Esophagus squamous epithelium (tissue), 5 donors: ENCODE measurements around the gene LIPH. TPM values are rescaled to one million over a fixed set of nuclear protein-coding genes. Genes with fewer than 3 reads are reported as not detected.

Experiments used
- DNase-seq: peaks from one replicate; lab custom pipeline; 2025; lab: John Stamatoyannopoulos, UW
- H3K27ac ChIP-seq, 4 donors: fragments of 200-600 bp; sonication (generic); one replicate each; pipeline ENCODE4 v1.5.1; 2016 to 2019; ENCODE audit warnings: mild to moderate bottlenecking in 1 of 4
- H3K27me3 ChIP-seq, 4 donors: fragments of 200-600 bp; sonication (generic); 1 replicate in 3 of 4; 2 replicates in 1 of 4; pipeline versions ENCODE4 v1.5.1 to v1.6.0; 2017 to 2021; ENCODE audit warnings: antibody characterized with exemption in 1 of 4
- H3K36me3 ChIP-seq, 3 donors: fragments of 200-600 bp; sonication (generic); one replicate each; pipeline ENCODE4 v1.5.1; 2016 to 2019
- H3K4me1 ChIP-seq, 3 donors: fragments of 200-600 bp; sonication (generic); one replicate each; pipeline ENCODE4 v1.5.1; 2017 to 2019
- H3K4me3 ChIP-seq, 4 donors: fragments of 200-600 bp; sonication (generic); 1 replicate in 3 of 4; 2 replicates in 1 of 4; pipeline ENCODE4 v1.5.1; 2016 to 2019; ENCODE audit warnings: mild to moderate bottlenecking in 2 of 4, moderate library complexity in 1 of 4
- H3K9me3 ChIP-seq, 3 donors: fragments of 200-600 bp; sonication (generic); one replicate each; pipeline ENCODE4 v1.5.1; 2016 to 2019
- CTCF ChIP-seq, 6 experiments: fragments of 450-650 bp in 4 of 6; fragments of 200-600 bp in 2 of 6; sonication (generic) in 2 of 6; IDR thresholded peaks; one replicate each; pipeline ENCODE4 v1.5.1; 2016 to 2019; ENCODE audit warnings: antibody characterized with exemption in 6 of 6, mild to moderate bottlenecking in 4 of 6, moderate library complexity in 4 of 6
- POLR2A ChIP-seq, 4 donors: fragments of 450-650 bp; IDR thresholded peaks; one replicate each; pipeline ENCODE4 v1.6.1; 2017; ENCODE audit warnings: antibody characterized with exemption in 4 of 4, mild to moderate bottlenecking in 4 of 4, moderate library complexity in 3 of 4
- WGBS, 2 donors: methylation state at CpG; one replicate each; pipeline ENCODE4 v1.1.5; 2018; 5-methylcytosine and 5-hydroxymethylcytosine counted together
- intact Hi-C: fragments of 100-400 bp; cut with DNase I; formaldehyde crosslinking; loops from one replicate; pipeline ENCODE4 v1.15.0; 2022
- total RNA-seq, 4 donors: library from RNA; depleted of rRNA; stranded (reverse); fragments of >200 nt; gene quantifications; one replicate each; pipeline ENCODE4 v1.1.0, GENCODE V29; 2016
- donor health status: DM: yes; HTN: yes; CAD: no.

LIPH gene
- total RNA-seq, 4 donors from 2014 or later = 5.7 to 11.3 (median 10.8) TPM

GRCh38 chr3:185460719-185461350, 91.6 kb downstream of the LIPH start:
- Histone ChIP-seq H3K9me3 (no peaks in the 10 kb centered on the region), H3K27me3 (no peaks in the 10 kb centered on the region), H3K36me3 (peaks cover 0 to 29% (median 0%) of the 10 kb centered on the region in 3 donors), H3K4me1 (no peaks in the 10 kb centered on the region), H3K27ac (no peak overlapping the region), H3K4me3 (no peak overlapping the region)
- DNase-seq = no peak
- intact Hi-C loops = no loop called here
- TF ChIP-seq POLR2A (IDR thresholded peaks at IDR 0.05) (no peak), CTCF (IDR thresholded peaks at IDR 0.05) (peak in 3 of 6 experiments; percentile 19 to 58 (median 39))
- WGBS, 2 donors = 70 to 74% methylated on average over 6 of the region's 6 CpGs

GRCh38 chr3:185460309-185460708, 92.1 kb downstream of the LIPH start:
- H3K4me1 ChIP-seq = no peaks in the 10 kb centered on the region
- no peaks in the 10 kb centered on the region for H3K9me3 ChIP-seq
- no peak overlapping the region for H3K4me3 ChIP-seq
- H3K27me3 ChIP-seq = no peaks in the 10 kb centered on the region
- H3K27ac ChIP-seq = no peak overlapping the region
- intact Hi-C loops = no loop called here
- DNase-seq = no peak
- WGBS, 2 donors = 68 to 70% methylated on average over 5 of the region's 5 CpGs
- H3K36me3 ChIP-seq = peaks cover 0 to 23% (median 0%) of the 10 kb centered on the region in 3 donors
- TF ChIP-seq CTCF (IDR thresholded peaks at IDR 0.05) (no peak), POLR2A (IDR thresholded peaks at IDR 0.05) (no peak)

- intact Hi-C loops = no loop called here
- Histone ChIP-seq H3K9me3 (no peaks in the 10 kb centered on the region), H3K4me3 (no peak overlapping the region), H3K27ac (no peak overlapping the region), H3K36me3 (peaks cover 0 to 8% (median 0%) of the 10 kb centered on the region in 3 donors), H3K4me1 (no peaks in the 10 kb centered on the region), H3K27me3 (no peaks in the 10 kb centered on the region)
- TF ChIP-seq CTCF (IDR thresholded peaks at IDR 0.05) = no peak
- no peak for TF ChIP-seq POLR2A (IDR thresholded peaks at IDR 0.05)
- WGBS, 2 donors = 66 to 81% methylated on average over 2 of the region's 2 CpGs
- no peak for DNase-seq
Measured at GRCh38 chr3:185457376-185457775, 95.0 kb downstream of the LIPH start.

Other genes starting within 250 kb of the LIPH start
- gene MAP3K13, start 189.5 kb downstream of the LIPH start, total RNA-seq = 10 to 100 TPM; 15.1 to 30.2 (median 24.0) TPM
- 10 to 100 TPM; 15.6 to 25.9 (median 20.3) TPM for gene TMEM41A, start 53.6 kb downstream of the LIPH start, total RNA-seq
- gene SENP2, start 33.7 kb upstream of the LIPH start, total RNA-seq = 10 to 100 TPM in 3 of 4 donors, 1 to 10 TPM in 1; 9.6 to 33.2 (median 20.1) TPM